HL-60 (cell line): Measurements from ENCODE around the gene ATAD2B.
A peak's percentile ranks its signal among the peaks of the same experiment; 100 is the strongest.

Source experiments
- DNase-seq, 2 experiments: peaks; one replicate each; pipeline ENCODE4 v3.0.0-alpha.2; 2010 to 2020; ENCODE audit warnings: low read depth in 1 of 2, low spot score in 1 of 2
- H3K27ac ChIP-seq: fragments of 250-450 bp; sonication (Bioruptor Pico); replicated peaks from 2 replicates; pipeline ENCODE4 v1.5.1; 2020; ENCODE audit warnings: mild to moderate bottlenecking, moderate library complexity
- H3K27me3 ChIP-seq: fragments of 250-450 bp; sonication (Bioruptor Pico); 2 replicates; pipeline ENCODE4 v1.5.1; 2021; ENCODE audit warnings: mild to moderate bottlenecking, moderate library complexity; ENCODE audit not compliant: insufficient read depth, poor library complexity, severe bottlenecking
- H3K4me3 ChIP-seq: replicated peaks from 2 replicates; pipeline ENCODE4 v1.5.1; 2011; ENCODE audit warnings: mild to moderate bottlenecking, control low read depth, low read length; ENCODE audit not compliant: insufficient read depth
- CTCF ChIP-seq: IDR thresholded peaks from one replicate; pipeline ENCODE4 v1.5.1; 2011; ENCODE audit warnings: low read length, control low read depth, inconsistent platforms; ENCODE audit not compliant: insufficient read depth
- GABPA ChIP-seq: IDR thresholded peaks from 2 replicates; pipeline ENCODE4 v1.6.1; 2012; ENCODE audit warnings: low read depth
- POLR2AphosphoS5 ChIP-seq: IDR thresholded peaks from 2 replicates; pipeline ENCODE4 v1.6.1; 2012; ENCODE audit warnings: low read depth
- REST ChIP-seq: IDR thresholded peaks from 2 replicates; pipeline ENCODE4 v1.6.1; 2012; ENCODE audit warnings: low read depth; ENCODE audit not compliant: insufficient replicate concordance
- SPI1 ChIP-seq: IDR thresholded peaks from 2 replicates; pipeline ENCODE4 v1.6.1; 2012; ENCODE audit warnings: low read depth, mild to moderate bottlenecking, borderline replicate concordance

ATAD2B gene

GRCh38 chr2:23926290-23926749, 603 bp downstream of the ATAD2B start:
- H3K4me3 ChIP-seq = peak overlapping the region; percentile 76
- TF ChIP-seq GABPA = no peak
- TF ChIP-seq POLR2AphosphoS5 = no peak
- TF ChIP-seq SPI1 = no peak
- TF ChIP-seq CTCF = no peak
- no peak for TF ChIP-seq REST
- peak in 1 of 2 experiments; percentile 38 for DNase-seq
- peak overlapping the region; percentile 98 for H3K27ac ChIP-seq
- H3K27me3 ChIP-seq = no peaks in the 10 kb centered on the region

GRCh38 chr2:23925702-23926289, 1.1 kb downstream of the ATAD2B start:
- TF ChIP-seq POLR2AphosphoS5 = peak; percentile 19; the same call in 1 of the 2 replicates
- peak; percentile 92 for TF ChIP-seq SPI1
- no peak for TF ChIP-seq GABPA
- DNase-seq = peak; percentile 55 to 85
- peak overlapping the region; percentile 98 for H3K27ac ChIP-seq

GRCh38 chr2:23924589-23925359, 2.1 kb downstream of the ATAD2B start:
- H3K27me3 ChIP-seq = no peaks in the 10 kb centered on the region
- no peak for DNase-seq
- TF ChIP-seq CTCF = no peak
- no peak for TF ChIP-seq REST
- no peak for TF ChIP-seq POLR2AphosphoS5
- TF ChIP-seq GABPA = no peak
- no peak for TF ChIP-seq SPI1
- H3K27ac ChIP-seq = peak overlapping the region; percentile 98; the same call in 1 of the 2 replicates
- peak overlapping the region; percentile 76 for H3K4me3 ChIP-seq

More at GRCh38 chr2:23925702-23926289, 1.1 kb downstream of the ATAD2B start:
- Histone ChIP-seq H3K4me3 (peak overlapping the region; percentile 76), H3K27me3 (no peaks in the 10 kb centered on the region)

- Histone ChIP-seq H3K27ac (no peak overlapping the region), H3K4me3 (no peak overlapping the region), H3K27me3 (no peaks in the 10 kb centered on the region)
- no peak for TF ChIP-seq CTCF
- no peak for TF ChIP-seq REST
- TF ChIP-seq POLR2AphosphoS5 = no peak
- TF ChIP-seq GABPA = no peak
- no peak for TF ChIP-seq SPI1
- no peak for DNase-seq
Measured at GRCh38 chr2:23918837-23919489, 8.0 kb downstream of the ATAD2B start.
